Adrenal gland (tissue), 12 donors: Measurements from ENCODE around the gene KRTAP10-12. TPM values are rescaled to one million over a fixed set of nuclear protein-coding genes. Genes with fewer than 3 reads are reported as not detected.

Source experiments
- DNase-seq, 7 donors: peaks; one replicate each; pipeline ENCODE4 v3.0.0-alpha.2; 2019 to 2020
- H3K27ac ChIP-seq, 5 donors: fragments of 200-600 bp; sonication (generic) in 4 of 5; 1 replicate in 3 of 5; 2 replicates in 2 of 5; pipeline versions ENCODE4 v1.5.1 to v1.8.0; 2016 to 2020; ENCODE audit warnings: mild to moderate bottlenecking in 1 of 5
- H3K27me3 ChIP-seq: fragments of 200-600 bp; 2 replicates; pipeline ENCODE4 v1.8.0; 2021
- H3K36me3 ChIP-seq, 2 donors: fragments of 200-600 bp; replicated peaks in 1 of 2; 1 replicate in 1 of 2; 2 replicates in 1 of 2; pipeline versions ENCODE4 v1.5.1 to v1.8.0; 2018 to 2022
- H3K4me1 ChIP-seq, 2 donors: fragments of 200-600 bp; replicated peaks in 1 of 2; 1 replicate in 1 of 2; 2 replicates in 1 of 2; pipeline versions ENCODE4 v1.5.1 to v1.8.0; 2018 to 2021
- H3K4me3 ChIP-seq, 4 donors: fragments of 200-600 bp; sonication (generic) in 3 of 4; one replicate each; pipeline ENCODE4 v1.5.1; 2016 to 2018
- H3K9me3 ChIP-seq, 3 donors: fragments of 200-600 bp; sonication (generic) in 1 of 3; replicated peaks in 1 of 3; 1 replicate in 2 of 3; 2 replicates in 1 of 3; pipeline versions ENCODE4 v1.5.1 to v1.8.0; 2016 to 2021
- POLR2A ChIP-seq, 2 donors: fragments of 450-650 bp; IDR thresholded peaks; one replicate each; pipeline ENCODE4 v1.6.1; 2017; ENCODE audit warnings: antibody characterized with exemption in 2 of 2, mild to moderate bottlenecking in 2 of 2, moderate library complexity in 1 of 2
- WGBS, 4 donors: extraction: QIAGEN DNeasy Blood & Tissue Kit in 2 of 4; methylation state at CpG; one replicate each; pipeline versions ENCODE4 v1.1.5 to v1.1.7; 2013 to 2017; 5-methylcytosine and 5-hydroxymethylcytosine counted together
- intact Hi-C, 2 donors: fragments of 100-400 bp; cut with DNase I; formaldehyde crosslinking; loops; one replicate each; pipeline versions ENCODE4 v1.14.1 to v1.15.0; 2022 to 2023
- polyA plus RNA-seq, 3 donors: library from polyadenylated mRNA; stranded (reverse); fragments of 200-250 nt in 2 of 3; fragments of 350-450 nt in 1 of 3; fragmentation: Illumina TruSeq in 1 of 3; extraction: RNeasy Lipid Tissue Mini Kit (QIAGEN cat#74804) in 1 of 3; gene quantifications; one replicate each; pipeline ENCODE4 v1.2.3, GENCODE V29; 2013 to 2014
- total RNA-seq, 9 donors: library from RNA; depleted of rRNA in 4 of 9; stranded (reverse); fragments of >200 nt in 4 of 9; fragments of 120-200 nt in 1 of 9; fragmentation: NEBNext Ultra II Directional in 1 of 9; extraction: Animal tissue kit (Norgen Biotek cat#: 25700) in 1 of 9; gene quantifications; one replicate each; pipeline versions ENCODE4 v1.1.0 to v1.2.4, GENCODE V29; 2013 to 2023
- TF ChIP-seq, protein P1 (sequence below), 6 experiments: fragments of 450-650 bp in 4 of 6; fragments of 200-600 bp in 2 of 6; sonication (generic) in 1 of 6; IDR thresholded peaks; 1 replicate in 5 of 6; 2 replicates in 1 of 6; pipeline versions ENCODE4 v1.5.1 to v1.8.0; 2016 to 2021; ENCODE audit warnings: antibody characterized with exemption in 6 of 6, mild to moderate bottlenecking in 2 of 6, moderate library complexity in 1 of 6
- donor health status: healthy with polysubstance abuse.
- donor health status: Bipolar disorder and iron deficiency.
- donor health status: DM: yes; HTN: yes; CAD: no.
- donor health status: DM: no; HTN: no; CAD: no.
- donor health status: DM: no; HTN: no; CAD: no.
- donor health status: DM: yes; HTN: yes; CAD: no.

KRTAP10-12 gene
- total and polyA plus RNA-seq, 12 donors = not detected

DNA sequence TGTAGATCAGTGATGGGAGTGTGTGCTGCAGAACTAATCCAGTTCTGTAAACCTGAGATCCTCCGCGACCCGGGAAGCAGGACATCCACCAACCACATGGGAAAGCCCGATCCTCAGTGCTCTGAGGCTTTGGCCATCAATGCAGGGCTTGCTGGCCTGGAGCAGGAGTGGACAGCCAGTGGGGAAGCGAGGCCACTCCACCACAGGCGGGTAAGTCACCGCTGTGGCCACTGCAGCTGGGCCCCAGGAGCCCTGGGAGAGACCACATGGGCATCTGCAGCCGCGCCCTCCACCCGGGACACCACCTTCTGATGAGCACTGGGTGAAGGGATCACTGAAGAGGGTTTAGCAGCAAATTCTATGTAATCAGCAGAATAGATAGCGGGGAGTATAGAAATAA, 15.8 kb upstream of the KRTAP10-12 start:
- no peaks in the 10 kb centered on the region for H3K27me3 ChIP-seq
- no peak overlapping the region for H3K4me3 ChIP-seq
- DNase-seq = no peak
- intact Hi-C loops = no loop called here
- 62 to 91% (median 70%) methylated on average over 8 to 11 of the region's 11 CpGs for WGBS, 4 donors
- H3K9me3 ChIP-seq = no peaks in the 10 kb centered on the region
- TF ChIP-seq, protein P1, sequence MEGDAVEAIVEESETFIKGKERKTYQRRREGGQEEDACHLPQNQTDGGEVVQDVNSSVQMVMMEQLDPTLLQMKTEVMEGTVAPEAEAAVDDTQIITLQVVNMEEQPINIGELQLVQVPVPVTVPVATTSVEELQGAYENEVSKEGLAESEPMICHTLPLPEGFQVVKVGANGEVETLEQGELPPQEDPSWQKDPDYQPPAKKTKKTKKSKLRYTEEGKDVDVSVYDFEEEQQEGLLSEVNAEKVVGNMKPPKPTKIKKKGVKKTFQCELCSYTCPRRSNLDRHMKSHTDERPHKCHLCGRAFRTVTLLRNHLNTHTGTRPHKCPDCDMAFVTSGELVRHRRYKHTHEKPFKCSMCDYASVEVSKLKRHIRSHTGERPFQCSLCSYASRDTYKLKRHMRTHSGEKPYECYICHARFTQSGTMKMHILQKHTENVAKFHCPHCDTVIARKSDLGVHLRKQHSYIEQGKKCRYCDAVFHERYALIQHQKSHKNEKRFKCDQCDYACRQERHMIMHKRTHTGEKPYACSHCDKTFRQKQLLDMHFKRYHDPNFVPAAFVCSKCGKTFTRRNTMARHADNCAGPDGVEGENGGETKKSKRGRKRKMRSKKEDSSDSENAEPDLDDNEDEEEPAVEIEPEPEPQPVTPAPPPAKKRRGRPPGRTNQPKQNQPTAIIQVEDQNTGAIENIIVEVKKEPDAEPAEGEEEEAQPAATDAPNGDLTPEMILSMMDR (IDR thresholded peaks at IDR 0.05) = no peak
- no peak for TF ChIP-seq POLR2A (IDR thresholded peaks at IDR 0.05)
- no peaks in the 10 kb centered on the region for H3K36me3 ChIP-seq
- no peaks in the 10 kb centered on the region for H3K4me1 ChIP-seq
- no peak overlapping the region for H3K27ac ChIP-seq

DNA sequence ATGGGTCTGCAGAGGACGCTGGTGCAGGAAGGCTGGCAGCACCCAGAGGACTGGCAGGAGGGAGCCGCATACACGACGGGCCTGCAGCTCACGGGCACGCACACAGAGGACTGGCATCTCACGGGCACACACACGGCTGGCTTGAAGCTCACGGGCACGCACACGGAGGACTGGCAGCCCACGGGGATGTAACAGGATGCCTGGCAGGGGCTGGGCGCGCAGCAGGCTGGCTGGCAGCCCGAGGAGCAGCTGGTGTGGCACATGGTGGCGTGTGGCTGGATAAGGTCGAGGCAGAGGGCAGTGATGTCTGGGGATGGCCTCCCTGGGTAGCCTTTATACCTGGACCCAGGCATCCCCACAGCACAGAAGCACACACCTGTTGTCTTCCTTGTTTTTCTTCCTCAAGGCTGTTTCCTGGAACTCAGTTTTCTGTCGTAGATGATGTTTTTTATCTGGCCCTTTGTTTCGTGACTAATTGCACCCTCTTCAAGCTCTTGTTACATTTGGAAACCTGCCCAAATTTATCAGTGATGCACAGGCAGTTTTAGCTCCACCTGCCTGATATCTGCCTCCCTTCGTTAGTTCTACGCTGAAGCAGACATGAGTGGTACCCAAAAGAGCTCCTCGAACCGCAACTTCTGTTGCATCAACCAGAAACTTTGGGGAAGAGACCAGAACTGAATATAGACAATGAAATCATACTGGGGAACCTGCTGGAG, 15.0 kb upstream of the KRTAP10-12 start, which contains the start of gene KRTAP12-1:
KRTAP12-1 (minus strand) TSS at position 303 of the 719 bp plus-strand sequence; CDS start at position 263, 40 bp downstream.
- Histone ChIP-seq H3K36me3 (no peaks in the 10 kb centered on the region), H3K27ac (no peak within 1 kb of the TSS), H3K4me1 (no peaks in the 10 kb centered on the region), H3K9me3 (no peaks in the 10 kb centered on the region), H3K4me3 (no peak within 1 kb of the TSS), H3K27me3 (no peaks in the 10 kb centered on the region)
- 66 to 80% (median 75%) methylated on average over 11 to 23 of the region's 23 CpGs for WGBS, 4 donors
- intact Hi-C loops = no loop called here
- TF ChIP-seq POLR2A (IDR thresholded peaks at IDR 0.05) = no peak
- TF ChIP-seq, protein P1 (IDR thresholded peaks at IDR 0.05) = no peak
- no peak for DNase-seq

DNA sequence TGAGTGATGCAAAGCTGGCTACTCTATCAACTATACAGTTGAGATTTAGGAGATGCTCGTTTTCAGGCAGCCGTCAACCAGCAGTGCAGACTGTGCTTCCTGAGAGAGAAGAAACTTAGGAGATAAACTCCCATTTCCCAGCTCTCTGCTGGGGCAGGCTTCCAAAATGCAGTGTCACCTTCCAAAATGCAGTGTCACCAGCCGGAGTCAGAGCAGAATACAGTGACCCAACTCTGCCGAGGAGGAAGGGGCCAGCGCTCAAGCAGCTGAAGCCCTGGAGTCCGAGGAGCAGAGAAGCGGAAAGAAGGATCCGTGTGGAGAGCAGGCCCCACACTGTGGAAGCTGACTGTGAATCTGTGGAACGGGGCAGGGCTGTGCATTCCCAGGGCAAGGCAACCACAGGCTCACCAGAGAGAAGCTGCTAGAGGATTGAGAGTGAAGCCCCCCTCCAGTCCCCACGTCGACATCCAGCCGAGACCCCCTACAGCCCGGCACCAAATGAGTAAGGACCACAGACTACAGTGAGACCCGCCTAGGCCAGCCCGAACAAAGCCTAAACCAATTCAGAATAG, 14.3 kb upstream of the KRTAP10-12 start:
- no peak overlapping the region for H3K4me3 ChIP-seq

DNA sequence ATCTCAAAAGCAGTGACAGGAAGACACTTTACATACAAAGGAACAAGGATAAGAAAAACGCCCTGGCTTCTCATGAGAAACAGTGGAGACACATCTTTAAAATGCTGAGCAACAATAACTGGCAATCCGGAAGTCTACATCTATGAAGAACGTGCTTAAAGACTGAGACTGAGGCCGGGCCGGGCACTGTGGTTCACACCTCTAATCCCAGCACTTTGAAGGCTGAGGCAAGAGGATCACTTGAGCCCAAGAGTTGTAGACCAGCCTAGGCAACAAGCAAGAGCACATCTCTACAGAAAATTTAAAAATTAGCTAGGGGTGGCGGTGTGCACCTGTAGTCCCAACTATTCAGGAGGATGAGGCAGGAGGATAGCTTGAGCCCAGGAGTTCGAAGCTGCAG, 12.9 kb upstream of the KRTAP10-12 start:
- 64 to 77% (median 70%) methylated on average over 7 of the region's 7 CpGs for WGBS, 4 donors

More for the DNA sequence above, 14.3 kb upstream of the KRTAP10-12 start:
- no peak for DNase-seq
- no peaks in the 10 kb centered on the region for H3K4me1 ChIP-seq
- TF ChIP-seq, protein P1 (IDR thresholded peaks at IDR 0.05) = no peak
- TF ChIP-seq POLR2A (IDR thresholded peaks at IDR 0.05) = no peak
- WGBS, 4 donors = 70 to 76% (median 73%) methylated on average over 14 to 15 of the region's 15 CpGs
- H3K36me3 ChIP-seq = no peaks in the 10 kb centered on the region
- H3K9me3 ChIP-seq = no peaks in the 10 kb centered on the region
- intact Hi-C loops = no loop called here
- H3K27ac ChIP-seq = no peak overlapping the region
- H3K27me3 ChIP-seq = no peaks in the 10 kb centered on the region

More for the DNA sequence above, 12.9 kb upstream of the KRTAP10-12 start:
- no peak for DNase-seq
- Histone ChIP-seq H3K27me3 (no peaks in the 10 kb centered on the region), H3K4me1 (no peaks in the 10 kb centered on the region), H3K36me3 (no peaks in the 10 kb centered on the region), H3K27ac (no peak overlapping the region), H3K9me3 (no peaks in the 10 kb centered on the region), H3K4me3 (no peak overlapping the region)
- TF ChIP-seq POLR2A (IDR thresholded peaks at IDR 0.05) = no peak
- TF ChIP-seq, protein P1 (IDR thresholded peaks at IDR 0.05) = no peak
- intact Hi-C loops = no loop called here
